WI38 (cell line): ENCODE measurements around the gene TSPAN18.

Source experiments
- H3K4me3 ChIP-seq: 2 replicates; pipeline ENCODE4 v1.5.1; 2011; ENCODE audit warnings: low read depth, mild to moderate bottlenecking, control low read depth, low read length
- CTCF ChIP-seq: IDR thresholded peaks from 2 replicates; pipeline ENCODE4 v1.5.1; 2012; ENCODE audit warnings: low read depth, mild to moderate bottlenecking, control low read depth, low read length

TSPAN18 gene

GRCh38 chr11:44849424-44849823 is 122.7 kb downstream of the TSPAN18 start:
- no peak overlapping the region for H3K4me3 ChIP-seq
- TF ChIP-seq CTCF = no peak

GRCh38 chr11:44849922-44850321 is 123.2 kb downstream of the TSPAN18 start:
- TF ChIP-seq CTCF = no peak
- no peak overlapping the region for H3K4me3 ChIP-seq

GRCh38 chr11:44851496-44851895 is 124.7 kb downstream of the TSPAN18 start:
- H3K4me3 ChIP-seq = no peak overlapping the region
- TF ChIP-seq CTCF = no peak

- no peak for TF ChIP-seq CTCF
- no peak overlapping the region for H3K4me3 ChIP-seq
These were observed 125.5 kb downstream of the TSPAN18 start for GRCh38 chr11:44852159-44852747.

- H3K4me3 ChIP-seq = no peak overlapping the region
- TF ChIP-seq CTCF = no peak
These were observed 126.2 kb downstream of the TSPAN18 start for GRCh38 chr11:44852952-44853351.

GRCh38 chr11:44853666-44854065 is 126.9 kb downstream of the TSPAN18 start:
- TF ChIP-seq CTCF = no peak
- no peak overlapping the region for H3K4me3 ChIP-seq

- TF ChIP-seq CTCF = no peak
- no peak overlapping the region for H3K4me3 ChIP-seq
These were observed 127.3 kb downstream of the TSPAN18 start for GRCh38 chr11:44854086-44854485.
